ENCODE measurements around the gene RSPO3.

GRCh38 chr6:127120023-127120786, 1.7 kb downstream of the RSPO3 start:
- no peak for TF ChIP-seq CTCF (IDR thresholded peaks at IDR 0.05)
- no peak for TF ChIP-seq POLR2AphosphoS5 (IDR thresholded peaks at IDR 0.05; ENCODE audit: insufficient read depth in 1 of 2, low read depth in 1 of 2)
- TF ChIP-seq POLR2A (IDR thresholded peaks at IDR 0.05), result no peak
